HG03565 (cell line): ENCODE data around the gene MAP3K20.
A peak's percentile ranks its signal among the peaks of the same experiment; 100 is the strongest.
"Not testable (repeated sequence)": the region's sequence is repeated elsewhere in the genome, so short reads cannot be mapped to it uniquely, and the experiment has no call there.

Experiments used
- ATAC-seq: cut with Tn5 transposase; IDR thresholded peaks from one replicate; pipeline ENCODE4 v1.9.1; 2021; ENCODE audit warnings: mild to moderate bottlenecking, moderate library complexity; ENCODE audit not compliant: unreplicated experiment

Gene MAP3K20

GRCh38 chr2:173075781-173076580, at the start of gene MAP3K20:
MAP3K20 (plus strand) TSS chr2:173075846; CDS start chr2:173091032, 15,186 bp downstream.
- peak; percentile 53 for ATAC-seq

- ATAC-seq: no peak
Measured at GRCh38 chr2:173026479-173026878, 49.2 kb upstream of the MAP3K20 start.

GRCh38 chr2:173027181-173028128, 48.2 kb upstream of the MAP3K20 start:
- ATAC-seq: no peak

- ATAC-seq: no peak
Measured at GRCh38 chr2:173028141-173028540, 47.5 kb upstream of the MAP3K20 start.

DNA sequence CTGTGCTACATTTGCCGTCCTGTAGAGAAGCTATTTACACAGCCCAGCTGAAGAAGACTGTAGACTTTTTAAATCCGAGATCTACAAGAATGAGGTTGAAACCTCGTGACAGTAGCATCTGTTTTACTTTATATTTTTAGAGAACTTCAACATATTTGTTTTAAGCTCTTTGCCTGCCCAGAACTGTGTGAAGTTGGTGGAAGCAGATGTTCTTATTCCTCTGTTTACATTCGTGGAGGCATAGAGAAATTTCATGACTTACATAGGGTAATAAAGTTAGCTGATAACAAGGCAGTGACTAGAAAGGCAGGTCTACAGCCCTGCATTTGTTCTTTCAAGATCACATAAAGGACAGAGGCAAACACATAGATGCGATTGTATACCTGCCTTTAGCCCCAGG, 47.0 kb upstream of the MAP3K20 start:
- ATAC-seq: no peak

- ATAC-seq: no peak
Measured at GRCh38 chr2:173030561-173031490, 44.8 kb upstream of the MAP3K20 start.

GRCh38 chr2:173032032-173032431, 43.6 kb upstream of the MAP3K20 start:
- no peak for ATAC-seq

GRCh38 chr2:173033084-173033483, 42.6 kb upstream of the MAP3K20 start:
- no peak for ATAC-seq

DNA sequence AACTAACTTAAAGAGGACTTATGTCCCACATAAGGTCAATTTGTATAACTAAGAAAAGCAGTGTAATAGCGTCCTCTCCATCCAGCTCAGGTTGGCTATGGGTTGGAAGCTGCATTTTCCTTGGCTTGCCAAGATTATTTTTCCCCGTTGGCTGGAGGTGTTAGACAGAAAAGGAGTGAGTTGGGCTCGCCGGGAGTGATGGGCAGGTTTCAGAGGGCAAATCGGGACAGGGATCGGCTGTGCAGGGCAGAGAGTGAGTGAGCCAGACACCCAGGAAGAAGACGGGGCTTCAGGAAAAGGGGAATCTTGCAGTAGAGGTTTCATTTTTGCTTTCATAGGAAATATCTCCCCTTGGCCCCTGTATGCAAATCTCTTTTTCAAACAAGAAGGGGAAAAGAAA, 41.5 kb upstream of the MAP3K20 start:
- ATAC-seq: no peak

DNA sequence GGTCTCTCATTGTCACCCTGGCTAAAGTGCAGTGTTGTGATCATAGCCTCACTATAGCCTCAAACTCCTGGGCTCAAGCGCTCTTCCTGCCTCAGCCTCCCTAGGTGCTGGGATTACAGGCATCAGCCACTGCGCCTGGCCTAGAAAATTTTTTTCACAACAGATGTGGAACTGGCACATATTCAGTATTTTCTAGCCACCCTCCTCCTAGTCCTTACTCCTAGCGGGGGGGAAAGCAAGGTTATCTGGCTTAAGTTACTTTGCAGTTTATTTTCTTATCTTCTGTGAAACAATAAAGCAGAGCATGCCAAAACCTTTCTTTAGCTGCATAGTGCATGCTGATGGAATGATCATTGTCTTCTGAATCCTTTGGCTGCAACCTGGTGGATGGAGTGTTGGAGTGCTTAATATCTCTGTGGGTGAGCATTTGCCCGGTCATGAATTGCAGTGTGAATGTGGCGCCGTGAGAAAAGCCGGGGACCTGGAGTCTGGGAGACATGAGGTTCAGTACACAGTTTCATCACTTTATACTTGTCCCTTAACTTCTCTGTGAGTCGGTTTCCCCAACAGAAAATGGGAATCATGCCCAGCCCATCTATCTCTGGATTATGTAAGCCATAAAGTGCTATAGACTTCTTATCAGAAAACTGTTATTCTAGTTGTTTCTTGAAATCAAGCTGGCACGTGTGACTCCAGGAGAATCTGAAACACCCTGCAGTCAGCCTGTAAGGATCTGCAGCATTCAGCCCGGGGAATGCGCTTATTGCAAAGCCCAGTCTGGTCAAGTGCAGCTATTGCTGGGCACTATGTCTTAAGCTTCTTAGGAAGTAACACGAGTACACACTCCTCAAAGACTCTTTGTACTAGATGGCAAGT, 38.2 kb upstream of the MAP3K20 start:
- no peak for ATAC-seq

GRCh38 chr2:173038257-173038656, 37.4 kb upstream of the MAP3K20 start:
- ATAC-seq: not testable (repeated sequence)

DNA sequence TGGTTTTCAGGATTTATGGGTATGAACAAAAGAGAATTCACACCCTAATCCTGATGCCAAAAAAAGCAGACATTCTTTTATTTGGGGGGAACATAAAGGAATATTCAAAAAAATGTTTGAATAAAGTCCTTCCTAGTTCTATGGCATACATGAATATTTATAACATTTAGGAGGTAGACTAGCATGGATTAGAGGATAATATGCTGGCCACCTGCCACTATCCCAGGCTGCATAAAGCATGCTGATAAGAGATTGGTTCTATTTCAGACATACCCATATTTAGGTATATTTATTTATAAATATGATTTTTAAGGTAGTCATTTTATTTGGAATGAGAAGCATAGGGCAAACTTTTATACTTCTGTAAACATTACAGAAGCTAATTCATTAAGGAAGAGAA, 34.9 kb upstream of the MAP3K20 start:
- ATAC-seq: no peak

DNA sequence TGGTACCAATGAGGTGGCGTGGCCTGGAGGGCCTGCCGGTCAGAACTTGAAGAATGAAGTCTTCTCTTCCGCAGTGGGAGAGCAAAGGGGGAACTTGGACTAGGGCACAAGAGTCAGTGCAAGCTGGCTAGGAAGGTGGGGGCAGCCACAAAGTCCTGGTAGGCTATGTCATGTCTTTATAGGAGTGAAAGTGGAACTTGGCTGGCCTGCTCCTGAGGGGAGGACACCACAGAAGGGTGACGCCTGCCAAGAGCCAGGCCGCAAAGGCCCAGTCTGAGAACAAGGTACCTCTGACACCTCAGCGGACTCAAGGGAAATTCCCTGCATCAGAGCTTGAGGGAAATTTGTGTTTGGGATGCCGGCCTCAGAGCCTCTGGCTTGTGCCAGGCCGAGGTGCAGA, 32.2 kb upstream of the MAP3K20 start:
- ATAC-seq: no peak

GRCh38 chr2:173043897-173044519, 31.6 kb upstream of the MAP3K20 start:
- no peak for ATAC-seq

DNA sequence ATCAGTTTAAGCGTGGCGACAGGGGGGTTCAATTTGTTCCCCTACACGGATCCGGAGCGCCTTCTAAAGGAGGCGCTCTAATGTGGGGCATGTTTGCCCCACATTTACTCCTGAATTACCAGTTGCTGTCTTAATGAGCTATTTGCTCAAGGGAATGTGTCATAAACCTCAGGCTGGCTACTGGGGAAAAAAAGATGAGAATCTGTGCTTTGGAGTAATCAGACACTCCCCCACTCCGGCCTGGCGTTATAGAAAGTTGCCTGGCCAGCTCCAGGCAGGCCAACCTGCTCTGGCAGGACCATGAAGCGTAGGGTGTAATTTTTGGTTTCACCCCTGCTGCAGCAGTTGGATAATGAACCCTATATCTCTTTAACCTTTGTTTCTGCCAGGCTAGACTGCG, 31.0 kb upstream of the MAP3K20 start:
- ATAC-seq: no peak

DNA sequence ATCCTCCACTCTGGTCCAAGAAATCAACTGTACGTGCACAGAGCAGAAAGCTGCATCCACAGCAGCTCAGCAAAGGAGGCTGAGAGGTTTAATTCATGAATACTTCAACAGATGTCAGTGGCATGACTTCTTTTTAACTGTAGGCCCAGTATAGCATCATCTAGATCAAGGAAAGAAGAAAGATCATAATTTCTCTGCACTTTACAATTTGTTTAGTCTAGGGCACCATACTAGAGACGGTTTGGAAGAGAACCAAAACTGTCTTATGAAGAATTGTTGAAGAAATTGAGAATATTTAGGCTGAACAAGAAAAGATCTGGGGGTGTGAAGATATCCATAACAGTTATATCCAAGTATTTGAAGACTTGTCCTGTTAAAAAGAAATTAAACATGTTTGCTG, 30.5 kb upstream of the MAP3K20 start:
- ATAC-seq: no peak

GRCh38 chr2:173048522-173048896, 27.1 kb upstream of the MAP3K20 start:
- no peak for ATAC-seq

- peak; percentile 80 for ATAC-seq
Measured at GRCh38 chr2:173048897-173049661, 26.6 kb upstream of the MAP3K20 start.

GRCh38 chr2:173049831-173050230, 25.8 kb upstream of the MAP3K20 start:
- no peak for ATAC-seq
